CD4-positive, alpha-beta memory T cell (primary cell): ENCODE measurements around the gene CACNA1D. TPM values are rescaled to one million over a fixed set of nuclear protein-coding genes. Genes with fewer than 3 reads are reported as not detected.
"Not testable (repeated sequence)": the region's sequence is repeated elsewhere in the genome, so short reads cannot be mapped to it uniquely, and the experiment has no call there.

ENCODE experiments used
- CTCF ChIA-PET: fragments of 350-600 bp; sonication (Branson Sonifier 250); formaldehyde crosslinking; loops from one replicate; lab custom pipeline; 2021; ENCODE audit warnings: inconsistent platforms; ENCODE audit not compliant: partially characterized antibody; lab: Charles Lee
- POLR2A ChIA-PET: fragments of 350-600 bp; sonication (Branson Sonifier 250); formaldehyde crosslinking; loops from one replicate; lab custom pipeline; 2021; ENCODE audit not compliant: partially characterized antibody; lab: Charles Lee
- DNase-seq, 5 donors: peaks; one replicate each; pipeline versions ENCODE4 v3.0.0 to v3.0.0-alpha.2; 2020 to 2022; ENCODE audit warnings: mixed read lengths in 1 of 5
- H3K27ac ChIP-seq: one replicate; pipeline ENCODE4 v1.7.0; 2013; ENCODE audit warnings: low read depth, low read length
- H3K27me3 ChIP-seq: 2 replicates; pipeline ENCODE4 v1.7.0; 2013; ENCODE audit warnings: mild to moderate bottlenecking, low read length, moderate library complexity; ENCODE audit not compliant: insufficient read depth
- H3K36me3 ChIP-seq: 2 replicates; pipeline ENCODE4 v1.7.0; 2013; ENCODE audit warnings: mild to moderate bottlenecking, low read length, moderate library complexity; ENCODE audit not compliant: insufficient read depth
- H3K4me1 ChIP-seq: 2 replicates; pipeline ENCODE4 v1.7.0; 2013; ENCODE audit warnings: mild to moderate bottlenecking, low read length, moderate library complexity; ENCODE audit not compliant: insufficient read depth
- H3K4me3 ChIP-seq, 2 donors: one replicate each; pipeline ENCODE4 v1.7.0; 2013; ENCODE audit warnings: low read length in 2 of 2, mild to moderate bottlenecking in 1 of 2
- H3K9me3 ChIP-seq, 2 donors: one replicate each; pipeline ENCODE4 v1.7.0; 2013; ENCODE audit warnings: low read length in 2 of 2, control low read depth in 1 of 2; ENCODE audit not compliant: control insufficient read depth in 1 of 2
- H3K27ac Mint-ChIP-seq, 7 donors: one replicate each; pipeline ENCODE4 v1.8.0; 2020 to 2021; ENCODE audit warnings: mixed read lengths in 7 of 7, mild to moderate bottlenecking in 6 of 7, inconsistent platforms in 3 of 7, moderate library complexity in 3 of 7
- H3K27me3 Mint-ChIP-seq, 2 donors: one replicate each; pipeline ENCODE4 v1.8.0; 2020 to 2021; ENCODE audit warnings: mixed read lengths in 2 of 2
- H3K36me3 Mint-ChIP-seq, 2 donors: one replicate each; pipeline ENCODE4 v1.8.0; 2020 to 2021; ENCODE audit warnings: mixed read lengths in 2 of 2, inconsistent platforms in 1 of 2, mild to moderate bottlenecking in 1 of 2
- H3K4me1 Mint-ChIP-seq, 4 donors: one replicate each; pipeline ENCODE4 v1.8.0; 2020 to 2021; ENCODE audit warnings: mixed read lengths in 4 of 4, mild to moderate bottlenecking in 1 of 4
- H3K4me3 Mint-ChIP-seq, 8 donors: one replicate each; pipeline ENCODE4 v1.8.0; 2020 to 2021; ENCODE audit warnings: mixed read lengths in 8 of 8, mild to moderate bottlenecking in 7 of 8, moderate library complexity in 6 of 8, inconsistent platforms in 3 of 8
- H3K9me3 Mint-ChIP-seq, 8 donors: one replicate each; pipeline ENCODE4 v1.8.0; 2020 to 2021; ENCODE audit warnings: mixed read lengths in 8 of 8, mild to moderate bottlenecking in 5 of 8, inconsistent platforms in 3 of 8, moderate library complexity in 1 of 8
- intact Hi-C: fragments of 100-400 bp; cut with micrococcal nuclease; formaldehyde crosslinking; loops from one replicate; pipeline ENCODE4 v1.15.1; 2023
- polyA plus RNA-seq, 2 donors: library from polyadenylated mRNA; unstranded; fragments of 300-500 nt; fragmentation: Illumina TruSeq; gene quantifications; one replicate each; pipeline ENCODE4 v1.2.3, GENCODE V29; 2021
- total RNA-seq, 2 experiments: library from RNA; stranded (reverse); gene quantifications; one replicate each; pipeline ENCODE4 v1.2.3, GENCODE V29; 2021

Gene CACNA1D
- not detected for total RNA-seq
- polyA plus RNA-seq = under 1 TPM in 1 of 2 donors, not detected in 1; 0.06 TPM

- intact Hi-C loops = no loop called here
- DNase-seq = no peak
- Mint-ChIP-seq H3K27me3 (peaks cover 45 to 58% of the 10 kb centered on the region in 2 donors), H3K36me3 (no peaks in the 10 kb centered on the region), H3K4me3 (peak within 1 kb of the TSS; percentile 56 to 78 (median 64)), H3K9me3 (no peaks in the 10 kb centered on the region), H3K4me1 (peaks cover 6 to 23% (median 14%) of the 10 kb centered on the region in 4 donors), H3K27ac (no peak within 1 kb of the TSS)
- no peak within 1 kb of the TSS for H3K27ac ChIP-seq
- ChIA-PET CTCF (interaction anchor here (0.7 kb wide), 1 partner anchor 9 kb away, joined by 3 read pairs; no protein-coding TSS in a partner anchor), POLR2A (no interaction called here)
- H3K4me1 ChIP-seq = peaks cover 10% of the 10 kb centered on the region
- H3K27me3 ChIP-seq = peaks cover 18% of the 10 kb centered on the region
- no peaks in the 10 kb centered on the region for H3K9me3 ChIP-seq
- H3K36me3 ChIP-seq = no peaks in the 10 kb centered on the region
- H3K4me3 ChIP-seq = no peak within 1 kb of the TSS
Observed at GRCh38 chr3:53493963-53494791, at the start of gene CACNA1D. TSS of gene CACNA1D (plus strand) at chr3:53494611. CDS start at chr3:53495167, 556 bp downstream.

GRCh38 chr3:53457068-53457467 lies 37.3 kb upstream of the CACNA1D start:
- Histone ChIP-seq H3K4me1 (no peaks in the 10 kb centered on the region), H3K36me3 (no peaks in the 10 kb centered on the region), H3K27ac (no peak overlapping the region), H3K4me3 (no peak overlapping the region), H3K9me3 (no peaks in the 10 kb centered on the region), H3K27me3 (no peaks in the 10 kb centered on the region)
- intact Hi-C loops = no loop called here
- H3K4me1 Mint-ChIP-seq = no peaks in the 10 kb centered on the region
- POLR2A ChIA-PET = no interaction called here
- CTCF ChIA-PET = no interaction called here
- H3K27me3 Mint-ChIP-seq = peaks cover 7 to 16% of the 10 kb centered on the region in 2 donors
- H3K27ac Mint-ChIP-seq = no peak overlapping the region
- peaks cover 0 to 2% (median 0%) of the 10 kb centered on the region in 8 donors for H3K9me3 Mint-ChIP-seq
- no peaks in the 10 kb centered on the region for H3K36me3 Mint-ChIP-seq
- no peak for DNase-seq
- no peak overlapping the region for H3K4me3 Mint-ChIP-seq

GRCh38 chr3:53460326-53460725 lies 34.1 kb upstream of the CACNA1D start:
- Mint-ChIP-seq H3K36me3 (no peaks in the 10 kb centered on the region), H3K27me3 (peaks cover 8 to 12% of the 10 kb centered on the region in 2 donors)
- intact Hi-C loops = no loop called here

GRCh38 chr3:53464424-53464823 lies 30.0 kb upstream of the CACNA1D start:
- Mint-ChIP-seq H3K36me3 (no peaks in the 10 kb centered on the region), H3K4me1 (no peaks in the 10 kb centered on the region), H3K27ac (no peak overlapping the region), H3K27me3 (peaks cover 14 to 15% of the 10 kb centered on the region in 2 donors), H3K4me3 (no peak overlapping the region), H3K9me3 (peaks cover 0 to 17% (median 10%) of the 10 kb centered on the region in 8 donors)
- Histone ChIP-seq H3K4me3 (no peak overlapping the region), H3K36me3 (no peaks in the 10 kb centered on the region), H3K4me1 (no peaks in the 10 kb centered on the region), H3K27me3 (no peaks in the 10 kb centered on the region), H3K9me3 (no peaks in the 10 kb centered on the region), H3K27ac (no peak overlapping the region)
- CTCF ChIA-PET = no interaction called here
- no peak for DNase-seq
- intact Hi-C loops = no loop called here
- POLR2A ChIA-PET = no interaction called here

More at GRCh38 chr3:53460326-53460725, 34.1 kb upstream of the CACNA1D start:
- no peaks in the 10 kb centered on the region for H3K4me1 Mint-ChIP-seq
- H3K4me3 Mint-ChIP-seq = no peak overlapping the region
- POLR2A ChIA-PET = no interaction called here
- Histone ChIP-seq H3K4me3 (no peak overlapping the region), H3K4me1 (no peaks in the 10 kb centered on the region), H3K36me3 (no peaks in the 10 kb centered on the region), H3K27me3 (no peaks in the 10 kb centered on the region), H3K9me3 (no peaks in the 10 kb centered on the region), H3K27ac (no peak overlapping the region)
- no peak for DNase-seq
- H3K9me3 Mint-ChIP-seq = peaks cover 0 to 13% (median 9%) of the 10 kb centered on the region in 8 donors
- CTCF ChIA-PET = no interaction called here
- no peak overlapping the region for H3K27ac Mint-ChIP-seq

GRCh38 chr3:53469758-53470157 lies 24.7 kb upstream of the CACNA1D start:
- H3K4me3 Mint-ChIP-seq, H3K36me3 ChIP-seq, POLR2A ChIA-PET, H3K36me3 Mint-ChIP-seq, H3K4me3 ChIP-seq, intact Hi-C loops, H3K9me3 ChIP-seq, H3K27ac ChIP-seq, H3K27ac Mint-ChIP-seq, H3K27me3 ChIP-seq, DNase-seq, H3K4me1 ChIP-seq, H3K4me1 Mint-ChIP-seq, CTCF ChIA-PET: not testable (repeated sequence)
- peaks cover 16 to 21% of the 10 kb centered on the region in 2 donors for H3K27me3 Mint-ChIP-seq
- peaks cover 0 to 16% (median 9%) of the 10 kb centered on the region in 8 donors for H3K9me3 Mint-ChIP-seq

- Mint-ChIP-seq H3K27ac (no peak overlapping the region), H3K36me3 (no peaks in the 10 kb centered on the region), H3K27me3 (peaks cover 20 to 27% of the 10 kb centered on the region in 2 donors), H3K9me3 (peaks cover 0 to 21% (median 12%) of the 10 kb centered on the region in 8 donors), H3K4me3 (no peak overlapping the region), H3K4me1 (no peaks in the 10 kb centered on the region)
- POLR2A ChIA-PET = no interaction called here
- CTCF ChIA-PET = no interaction called here
- no peak overlapping the region for H3K27ac ChIP-seq
- no peaks in the 10 kb centered on the region for H3K27me3 ChIP-seq
- intact Hi-C loops = no loop called here
- DNase-seq = no peak
- no peaks in the 10 kb centered on the region for H3K4me1 ChIP-seq
- no peak overlapping the region for H3K4me3 ChIP-seq
- H3K9me3 ChIP-seq = no peaks in the 10 kb centered on the region
- H3K36me3 ChIP-seq = no peaks in the 10 kb centered on the region
Observed at GRCh38 chr3:53473422-53473821, 21.0 kb upstream of the CACNA1D start.

GRCh38 chr3:53476372-53476771 lies 18.0 kb upstream of the CACNA1D start:
- H3K4me1 Mint-ChIP-seq, POLR2A ChIA-PET, H3K27ac Mint-ChIP-seq, H3K4me3 Mint-ChIP-seq, CTCF ChIA-PET, H3K9me3 ChIP-seq, H3K27ac ChIP-seq, H3K4me3 ChIP-seq, H3K9me3 Mint-ChIP-seq, H3K27me3 ChIP-seq, H3K36me3 ChIP-seq, H3K4me1 ChIP-seq, intact Hi-C loops, H3K36me3 Mint-ChIP-seq, DNase-seq: not testable (repeated sequence)
- peaks cover 17 to 29% of the 10 kb centered on the region in 2 donors for H3K27me3 Mint-ChIP-seq
